ENCODE measurements around the gene RAP1GAP2.

- TF ChIP-seq, protein P1, sequence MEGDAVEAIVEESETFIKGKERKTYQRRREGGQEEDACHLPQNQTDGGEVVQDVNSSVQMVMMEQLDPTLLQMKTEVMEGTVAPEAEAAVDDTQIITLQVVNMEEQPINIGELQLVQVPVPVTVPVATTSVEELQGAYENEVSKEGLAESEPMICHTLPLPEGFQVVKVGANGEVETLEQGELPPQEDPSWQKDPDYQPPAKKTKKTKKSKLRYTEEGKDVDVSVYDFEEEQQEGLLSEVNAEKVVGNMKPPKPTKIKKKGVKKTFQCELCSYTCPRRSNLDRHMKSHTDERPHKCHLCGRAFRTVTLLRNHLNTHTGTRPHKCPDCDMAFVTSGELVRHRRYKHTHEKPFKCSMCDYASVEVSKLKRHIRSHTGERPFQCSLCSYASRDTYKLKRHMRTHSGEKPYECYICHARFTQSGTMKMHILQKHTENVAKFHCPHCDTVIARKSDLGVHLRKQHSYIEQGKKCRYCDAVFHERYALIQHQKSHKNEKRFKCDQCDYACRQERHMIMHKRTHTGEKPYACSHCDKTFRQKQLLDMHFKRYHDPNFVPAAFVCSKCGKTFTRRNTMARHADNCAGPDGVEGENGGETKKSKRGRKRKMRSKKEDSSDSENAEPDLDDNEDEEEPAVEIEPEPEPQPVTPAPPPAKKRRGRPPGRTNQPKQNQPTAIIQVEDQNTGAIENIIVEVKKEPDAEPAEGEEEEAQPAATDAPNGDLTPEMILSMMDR (IDR thresholded peaks at IDR 0.05) = no peak
- TF ChIP-seq POLR2A (IDR thresholded peaks at IDR 0.05; ENCODE audit: low read depth) (no peak), POLR2AphosphoS5 (IDR thresholded peaks at IDR 0.05) (no peak), EP300 (IDR thresholded peaks at IDR 0.05) (no peak)
These were observed 198.2 kb downstream of the RAP1GAP2 start for GRCh38 chr17:2994441-2994840.

Measured in esophagus muscularis mucosa (tissue), 4 donors.